HL-60 (cell line): ENCODE measurements around the gene MINDY1.

Experiments
- DNase-seq, 2 experiments: peaks; one replicate each; pipeline ENCODE4 v3.0.0-alpha.2; 2010 to 2020; ENCODE audit warnings: low read depth in 1 of 2, low spot score in 1 of 2
- H3K27ac ChIP-seq: fragments of 250-450 bp; sonication (Bioruptor Pico); replicated peaks from 2 replicates; pipeline ENCODE4 v1.5.1; 2020; ENCODE audit warnings: mild to moderate bottlenecking, moderate library complexity
- H3K27me3 ChIP-seq: fragments of 250-450 bp; sonication (Bioruptor Pico); 2 replicates; pipeline ENCODE4 v1.5.1; 2021; ENCODE audit warnings: mild to moderate bottlenecking, moderate library complexity; ENCODE audit not compliant: insufficient read depth, poor library complexity, severe bottlenecking
- H3K4me3 ChIP-seq: replicated peaks from 2 replicates; pipeline ENCODE4 v1.5.1; 2011; ENCODE audit warnings: mild to moderate bottlenecking, control low read depth, low read length; ENCODE audit not compliant: insufficient read depth
- CTCF ChIP-seq: IDR thresholded peaks from one replicate; pipeline ENCODE4 v1.5.1; 2011; ENCODE audit warnings: low read length, control low read depth, inconsistent platforms; ENCODE audit not compliant: insufficient read depth
- GABPA ChIP-seq: IDR thresholded peaks from 2 replicates; pipeline ENCODE4 v1.6.1; 2012; ENCODE audit warnings: low read depth
- POLR2AphosphoS5 ChIP-seq: IDR thresholded peaks from 2 replicates; pipeline ENCODE4 v1.6.1; 2012; ENCODE audit warnings: low read depth
- REST ChIP-seq: IDR thresholded peaks from 2 replicates; pipeline ENCODE4 v1.6.1; 2012; ENCODE audit warnings: low read depth; ENCODE audit not compliant: insufficient replicate concordance
- SPI1 ChIP-seq: IDR thresholded peaks from 2 replicates; pipeline ENCODE4 v1.6.1; 2012; ENCODE audit warnings: low read depth, mild to moderate bottlenecking, borderline replicate concordance

Gene MINDY1

GRCh38 chr1:150999051-150999674 lies 7.5 kb downstream of the MINDY1 start:
- TF ChIP-seq CTCF, result no peak
- TF ChIP-seq REST, result no peak
- no peak for TF ChIP-seq GABPA
- no peak for TF ChIP-seq SPI1
- TF ChIP-seq POLR2AphosphoS5, result no peak
- Histone ChIP-seq H3K27ac (no peak overlapping the region), H3K27me3 (no peaks in the 10 kb centered on the region), H3K4me3 (no peak overlapping the region)
- no peak for DNase-seq

GRCh38 chr1:150997949-150998348 lies 8.8 kb downstream of the MINDY1 start:
- DNase-seq, result no peak
- TF ChIP-seq POLR2AphosphoS5, result no peak
- TF ChIP-seq GABPA, result no peak
- no peak for TF ChIP-seq SPI1
- no peak for TF ChIP-seq CTCF
- TF ChIP-seq REST, result no peak

GRCh38 chr1:150997126-150997872 lies 9.4 kb downstream of the MINDY1 start:
- Histone ChIP-seq H3K27ac (no peak overlapping the region), H3K27me3 (no peaks in the 10 kb centered on the region), H3K4me3 (no peak overlapping the region)
- no peak for DNase-seq
- no peak for TF ChIP-seq REST
- no peak for TF ChIP-seq GABPA
- no peak for TF ChIP-seq CTCF
- TF ChIP-seq SPI1, result no peak
- no peak for TF ChIP-seq POLR2AphosphoS5

More at GRCh38 chr1:150997949-150998348, 8.8 kb downstream of the MINDY1 start:
- Histone ChIP-seq H3K27me3 (no peaks in the 10 kb centered on the region), H3K27ac (no peak overlapping the region), H3K4me3 (no peak overlapping the region)
